ENCODE results near the gene SLC9A9. TPM values are rescaled to one million over a fixed set of nuclear protein-coding genes. Genes with fewer than 3 reads are reported as not detected.

Gene SLC9A9
- total and polyA plus RNA-seq, 10 of the 15 experiments (the other 5 are each of a cell fraction or from before 2014, with no cell fraction given), result 3.5 to 14.2 (median 9.3) TPM

DNA sequence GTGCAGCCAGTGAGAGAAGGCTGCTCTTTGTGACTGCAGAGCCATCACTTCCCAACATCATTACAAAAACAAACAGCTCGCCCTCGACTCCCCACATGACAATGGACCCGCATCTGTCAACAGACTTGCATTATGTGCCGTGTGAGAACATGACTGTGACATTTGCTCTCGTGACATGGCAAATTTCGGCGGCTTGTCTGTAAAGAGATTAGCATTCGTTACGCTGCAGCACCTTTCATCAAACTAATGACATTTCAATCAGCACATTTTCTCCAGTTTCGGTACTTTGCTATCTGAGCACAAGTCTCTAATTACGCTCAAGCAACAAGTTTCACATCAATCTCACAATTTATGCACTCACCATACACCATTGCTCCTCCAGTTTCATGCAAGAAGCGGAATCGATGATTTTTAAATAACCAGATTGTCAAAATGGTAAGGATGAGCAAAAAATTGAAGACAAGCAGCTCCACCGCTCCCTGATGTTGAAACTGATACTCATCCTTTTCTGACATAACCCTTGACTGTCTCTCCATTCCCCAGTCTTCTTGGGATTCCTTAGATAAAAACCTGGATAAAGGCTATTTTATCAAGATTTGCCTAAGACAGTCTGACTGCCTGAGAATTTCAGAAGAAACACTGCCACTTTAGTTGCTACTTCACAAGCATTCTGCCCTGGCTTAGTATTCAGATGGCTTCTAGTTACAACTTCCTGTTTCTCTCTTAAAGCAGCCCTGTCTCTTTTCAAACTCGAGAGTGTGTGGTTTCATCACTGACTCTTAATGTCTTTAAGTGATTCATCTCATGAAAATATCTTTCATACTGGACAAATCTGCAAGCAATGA, at the start of gene SLC9A9 (continued):
- TF ChIP-seq, protein P1, sequence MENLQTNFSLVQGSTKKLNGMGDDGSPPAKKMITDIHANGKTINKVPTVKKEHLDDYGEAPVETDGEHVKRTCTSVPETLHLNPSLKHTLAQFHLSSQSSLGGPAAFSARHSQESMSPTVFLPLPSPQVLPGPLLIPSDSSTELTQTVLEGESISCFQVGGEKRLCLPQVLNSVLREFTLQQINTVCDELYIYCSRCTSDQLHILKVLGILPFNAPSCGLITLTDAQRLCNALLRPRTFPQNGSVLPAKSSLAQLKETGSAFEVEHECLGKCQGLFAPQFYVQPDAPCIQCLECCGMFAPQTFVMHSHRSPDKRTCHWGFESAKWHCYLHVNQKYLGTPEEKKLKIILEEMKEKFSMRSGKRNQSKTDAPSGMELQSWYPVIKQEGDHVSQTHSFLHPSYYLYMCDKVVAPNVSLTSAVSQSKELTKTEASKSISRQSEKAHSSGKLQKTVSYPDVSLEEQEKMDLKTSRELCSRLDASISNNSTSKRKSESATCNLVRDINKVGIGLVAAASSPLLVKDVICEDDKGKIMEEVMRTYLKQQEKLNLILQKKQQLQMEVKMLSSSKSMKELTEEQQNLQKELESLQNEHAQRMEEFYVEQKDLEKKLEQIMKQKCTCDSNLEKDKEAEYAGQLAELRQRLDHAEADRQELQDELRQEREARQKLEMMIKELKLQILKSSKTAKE (IDR thresholded peaks at IDR 0.05; ENCODE audit: low read depth, poor library complexity, severe bottlenecking), result no peak
- TF ChIP-seq HDAC6 (IDR thresholded peaks at IDR 0.05; ENCODE audit: unreplicated experiment), result no peak
- no peak for TF ChIP-seq SMAD1 (IDR thresholded peaks at IDR 0.05; ENCODE audit: low read depth, partially characterized antibody)
- no peak for TF ChIP-seq NR2F1 (conservative IDR thresholded peaks at IDR 0.05)
- TF ChIP-seq MTA2 (IDR thresholded peaks at IDR 0.05; ENCODE audit: low read depth), result no peak
- no peak; the same call in 1 of the 2 replicates for TF ChIP-seq SPI1 (IDR thresholded peaks at IDR 0.05; ENCODE audit: borderline replicate concordance, insufficient read depth, low read depth, low read length)
- TF ChIP-seq CHD4 (IDR thresholded peaks at IDR 0.05), result no peak
- TF ChIP-seq POLR2AphosphoS2 (IDR thresholded peaks at IDR 0.05; ENCODE audit: low read depth, low read length), result no peak
- TF ChIP-seq ZZZ3 (IDR thresholded peaks at IDR 0.05; ENCODE audit: control insufficient read depth, insufficient read length, low read depth), result no peak
- TF ChIP-seq ZBTB33 (IDR thresholded peaks at IDR 0.05), result no peak
- no peak for TF ChIP-seq EGR1 (IDR thresholded peaks at IDR 0.05; ENCODE audit: borderline replicate concordance in 1 of 2, low read depth in 2 of 2, low read length in 2 of 2)
- TF ChIP-seq RB1 (IDR thresholded peaks at IDR 0.05; ENCODE audit: borderline replicate concordance), result no peak
